HG03354 (cell line): ENCODE results near the gene TGM3.

Experiments used
- ATAC-seq: cut with Tn5 transposase; IDR thresholded peaks from one replicate; pipeline ENCODE4 v1.9.1; 2021; ENCODE audit warnings: mild to moderate bottlenecking; ENCODE audit not compliant: unreplicated experiment, poor library complexity, severe bottlenecking

The TGM3 gene

GRCh38 chr20:2304180-2304579 lies 8.4 kb downstream of the TGM3 start:
- ATAC-seq: no peak

DNA sequence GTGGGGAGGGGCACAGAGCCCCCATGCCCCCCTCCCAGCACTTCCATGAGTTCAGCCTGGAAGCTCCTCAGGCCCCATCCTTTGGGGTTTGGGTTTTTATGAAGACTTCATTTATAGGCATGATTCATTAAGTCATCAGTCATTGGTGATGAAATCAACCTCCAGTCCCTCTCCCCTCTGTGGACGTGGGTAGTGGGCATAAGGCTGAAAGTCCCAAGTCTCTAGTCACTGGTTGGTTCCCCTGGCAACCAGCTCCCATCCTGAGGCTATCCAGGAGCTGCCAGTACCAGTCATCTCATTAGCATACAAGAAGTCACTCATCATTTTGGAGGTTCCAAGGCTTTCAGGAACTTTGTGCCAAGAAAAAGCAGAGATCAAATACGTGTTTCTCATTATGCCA lies 9.2 kb downstream of the TGM3 start:
- ATAC-seq: no peak

DNA sequence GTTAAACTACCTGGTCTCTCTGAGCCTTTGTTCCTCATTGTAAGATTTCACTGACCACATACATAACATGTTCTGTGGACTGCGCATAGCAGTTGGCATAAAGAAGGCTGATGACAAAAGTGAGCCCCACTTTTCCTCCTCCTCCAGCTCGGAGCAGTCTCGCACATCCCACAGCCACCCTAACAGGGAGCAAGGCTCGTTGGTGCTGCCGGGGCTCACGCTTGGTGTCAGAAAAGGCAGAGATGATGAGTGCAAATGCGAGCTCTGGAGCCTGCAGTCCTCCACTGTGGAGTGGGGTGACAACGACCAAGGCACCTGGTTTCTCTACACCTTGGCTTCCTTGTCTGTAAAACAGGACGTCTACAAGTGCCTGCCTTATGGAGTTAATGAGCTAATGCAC lies 9.7 kb downstream of the TGM3 start:
- ATAC-seq: no peak

DNA sequence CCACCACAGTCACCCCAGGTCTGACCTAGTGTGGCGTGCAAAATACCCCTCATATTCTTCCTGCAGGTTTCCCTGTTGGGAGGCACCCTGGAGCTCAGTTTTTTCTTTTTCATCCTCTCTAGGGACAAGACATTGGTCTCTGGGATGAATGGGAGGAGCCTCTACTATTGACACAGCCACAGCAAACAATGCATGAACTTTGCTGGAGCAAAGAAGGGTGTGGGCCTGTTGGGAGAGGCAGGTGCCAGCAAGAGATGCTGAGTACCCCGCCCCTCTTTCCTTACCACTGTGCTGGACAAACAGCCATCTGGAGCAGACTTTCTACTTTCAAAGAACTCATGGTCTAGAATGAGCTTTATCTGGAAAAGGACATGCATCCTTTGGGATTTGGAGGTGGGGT lies 10.1 kb downstream of the TGM3 start:
- no peak for ATAC-seq

GRCh38 chr20:2307136-2307535 lies 11.3 kb downstream of the TGM3 start:
- ATAC-seq: no peak

DNA sequence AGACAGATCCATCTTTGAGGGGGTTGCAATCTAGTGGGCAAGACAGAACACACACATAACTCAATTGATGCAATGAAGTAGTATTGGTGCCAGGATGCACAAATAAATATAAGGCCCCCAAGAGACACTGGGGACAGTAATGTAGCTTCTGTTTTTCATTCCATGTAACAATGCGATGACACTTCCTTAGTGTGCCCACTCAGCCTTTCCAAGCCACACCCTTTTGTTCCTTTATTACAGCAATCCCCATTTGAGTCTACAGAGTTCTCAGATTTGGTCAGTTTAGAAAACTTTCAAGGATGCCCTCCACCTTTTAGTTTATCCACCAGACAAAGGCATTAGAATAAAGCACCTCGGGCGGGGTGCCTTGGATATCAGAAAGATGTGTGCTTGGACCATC lies 15.5 kb downstream of the TGM3 start:
- ATAC-seq: no peak

- ATAC-seq: no peak
Measured at GRCh38 chr20:2312876-2313275, 17.1 kb downstream of the TGM3 start.

DNA sequence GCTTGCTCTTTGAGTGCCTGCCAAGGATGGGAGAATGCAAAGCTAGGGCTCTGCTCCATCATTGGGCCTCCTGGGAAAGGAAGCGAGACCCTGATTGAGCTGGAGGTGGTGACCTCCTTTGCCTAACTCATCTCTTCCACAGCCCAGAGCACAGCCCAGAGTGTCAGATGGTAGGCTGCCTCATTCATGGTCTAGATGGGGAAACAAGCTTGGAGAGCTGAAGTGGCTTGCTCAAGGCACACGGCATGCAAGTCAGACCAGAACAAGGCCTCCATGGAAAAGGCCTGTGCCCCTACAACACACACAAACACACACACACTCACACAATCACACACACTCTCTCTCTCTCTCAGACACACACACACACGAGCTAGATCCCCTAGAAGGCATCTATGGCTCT lies 17.5 kb downstream of the TGM3 start:
- no peak for ATAC-seq

DNA sequence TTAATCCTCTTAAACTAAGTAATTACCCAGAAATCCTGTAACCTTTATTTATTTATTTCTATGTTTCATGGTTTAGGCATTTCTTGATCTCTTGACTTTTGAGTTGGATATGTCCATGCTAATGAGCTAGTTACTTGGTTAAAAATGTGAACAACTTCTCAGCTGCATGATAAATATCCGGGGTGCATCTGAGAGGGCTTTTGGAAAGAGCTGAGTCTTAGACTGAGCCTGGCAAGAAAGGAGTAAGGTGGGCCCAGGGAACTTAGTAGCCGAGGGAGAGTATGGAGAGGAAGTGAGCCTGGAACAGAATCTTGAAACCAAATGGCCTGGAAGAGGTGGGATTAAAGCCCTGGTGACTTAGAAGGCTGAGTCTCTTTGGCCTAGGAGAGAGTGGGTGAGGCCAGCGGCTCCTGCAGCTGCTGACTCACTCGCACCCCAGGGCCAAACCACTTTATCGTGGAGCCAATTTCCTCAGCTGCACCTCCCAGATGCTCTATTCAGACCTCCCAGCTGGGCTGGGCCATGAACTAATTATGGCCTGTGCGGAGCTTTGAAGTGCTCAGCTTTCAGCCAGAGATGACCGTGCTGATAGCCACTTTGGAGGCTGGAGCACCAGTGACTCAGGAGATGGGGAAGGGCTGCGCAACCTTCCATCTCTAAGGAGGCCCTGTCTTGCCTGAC lies 19.1 kb downstream of the TGM3 start:
- ATAC-seq: no peak

- ATAC-seq: no peak
Measured at GRCh38 chr20:2315440-2315778, 19.6 kb downstream of the TGM3 start.

GRCh38 chr20:2316847-2317495 lies 21.2 kb downstream of the TGM3 start:
- no peak for ATAC-seq

DNA sequence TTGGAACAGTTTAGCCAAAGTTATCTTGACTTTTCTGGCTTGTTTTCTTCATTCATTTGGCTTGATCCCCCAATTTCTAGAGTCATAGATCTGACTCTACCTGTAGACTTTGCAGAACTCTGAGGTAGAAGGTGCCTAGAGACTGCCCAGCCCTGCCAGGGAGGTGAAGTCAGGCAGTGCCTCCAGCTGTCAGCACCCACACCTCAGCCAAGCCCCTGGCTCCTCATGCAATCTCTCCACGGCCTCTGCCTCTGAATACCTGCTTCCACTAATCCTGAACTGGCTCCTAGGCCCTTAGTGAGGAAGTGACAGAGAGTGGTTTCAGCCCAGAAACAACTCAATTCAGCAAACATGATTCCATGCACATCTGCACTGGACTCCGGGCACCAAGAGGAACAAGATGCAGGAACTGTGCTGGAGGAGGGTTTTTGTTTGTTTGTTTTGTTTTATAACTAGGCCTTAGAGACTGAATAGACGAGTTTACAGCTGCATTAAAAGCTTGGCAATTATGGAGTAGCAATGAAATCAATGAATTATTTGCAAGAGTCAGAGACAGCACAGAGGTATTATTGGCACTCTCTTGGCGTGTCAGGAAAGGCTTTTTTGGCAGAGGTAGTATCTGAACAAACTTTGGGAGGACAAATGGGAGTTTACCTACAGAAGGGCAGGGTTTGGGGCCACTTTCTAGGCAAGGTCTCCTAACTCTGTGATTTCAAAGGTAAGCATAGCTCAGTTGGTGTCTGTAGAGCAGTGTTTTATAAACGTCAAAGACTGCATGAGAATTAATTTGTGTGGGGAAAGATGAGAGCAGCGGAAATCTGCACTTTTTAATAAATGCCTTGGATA lies 25.2 kb downstream of the TGM3 start:
- ATAC-seq: no peak

DNA sequence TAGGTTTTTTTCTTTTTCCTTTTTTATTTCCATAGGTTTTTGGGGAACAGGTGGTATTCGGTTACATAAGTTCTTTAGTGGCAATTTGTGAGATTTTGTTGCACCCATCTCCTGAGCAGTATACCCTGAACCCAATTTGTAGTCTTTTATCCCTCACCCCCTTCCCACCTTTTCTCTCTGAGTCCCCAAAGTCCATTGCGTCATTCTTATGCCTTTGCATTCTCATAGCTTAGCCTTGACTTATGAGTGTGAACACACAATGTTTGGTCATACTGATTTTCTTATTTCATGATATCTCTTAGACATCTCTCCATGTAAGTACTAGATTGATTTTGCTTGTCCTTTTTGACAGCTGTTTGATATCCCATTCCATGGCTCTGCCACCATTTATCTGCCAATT lies 27.2 kb downstream of the TGM3 start:
- no peak for ATAC-seq

DNA sequence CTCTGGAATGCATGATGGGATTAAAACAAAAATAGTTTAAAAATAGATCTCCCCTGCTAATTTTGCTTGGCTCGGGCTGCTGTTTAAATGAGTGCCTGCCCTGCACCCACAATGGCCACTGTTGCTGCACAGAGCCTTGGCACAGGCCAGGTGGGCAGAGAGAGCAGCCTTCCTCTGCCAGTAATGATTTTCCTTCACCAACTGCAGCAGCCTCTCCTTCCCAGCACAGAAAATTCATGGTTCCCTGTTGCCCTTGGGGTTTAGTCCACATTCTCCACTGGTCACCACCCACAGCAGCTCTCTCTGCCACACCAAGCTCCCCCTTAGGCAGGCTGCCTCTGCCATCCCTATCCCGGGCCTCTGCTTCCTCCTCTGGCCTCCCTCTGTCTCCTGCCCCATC lies 30.2 kb downstream of the TGM3 start:
- ATAC-seq: no peak

GRCh38 chr20:2327620-2328555 lies 32.1 kb downstream of the TGM3 start:
- no peak for ATAC-seq

DNA sequence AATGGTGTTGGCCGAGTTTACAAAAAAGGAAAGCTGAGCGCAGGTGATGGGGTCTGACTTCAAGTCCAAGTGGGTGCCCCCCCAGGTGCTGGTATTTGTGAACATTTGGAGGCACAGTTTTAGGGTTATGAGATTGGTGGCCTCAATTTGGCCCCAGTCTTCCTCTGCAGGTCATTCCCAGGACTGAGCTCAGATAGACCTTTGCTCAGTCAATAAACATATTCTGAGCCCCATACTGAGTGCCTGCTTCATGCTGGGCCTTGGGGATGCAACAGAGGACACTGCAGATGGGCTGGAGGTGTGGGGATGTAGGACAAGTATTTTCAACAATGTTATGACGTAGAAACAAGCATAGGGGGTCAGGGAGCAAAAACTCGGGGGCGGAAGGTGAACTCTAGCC lies 33.5 kb downstream of the TGM3 start:
- no peak for ATAC-seq

DNA sequence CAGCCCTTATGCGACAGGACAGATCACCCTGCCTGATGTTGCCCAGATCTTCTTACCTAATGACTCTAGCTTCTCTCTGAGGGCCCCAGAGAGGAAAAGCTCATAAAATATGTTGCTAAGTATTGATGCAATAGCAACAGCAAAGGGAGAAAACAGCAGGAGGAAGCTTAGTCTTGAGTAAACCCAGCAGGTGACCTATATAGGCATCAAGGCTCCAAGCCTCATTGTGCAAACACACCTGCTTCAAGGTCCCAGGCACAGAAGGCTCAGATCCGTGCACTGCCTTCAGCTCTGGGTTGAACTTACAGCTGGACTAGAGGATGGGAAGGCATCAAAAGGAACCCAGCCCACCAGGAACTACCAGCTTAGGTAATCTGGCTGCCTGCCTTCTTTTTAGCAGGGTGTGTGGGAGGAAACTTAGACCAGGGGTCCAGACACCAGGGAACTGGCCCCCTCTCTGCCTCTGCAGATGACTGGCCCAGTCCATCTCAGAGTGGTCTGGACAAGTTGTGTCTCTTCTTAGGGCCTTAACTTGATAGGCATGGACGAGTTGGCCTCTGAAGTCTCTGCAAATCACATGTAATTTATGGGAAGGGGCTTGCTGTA lies 34.4 kb downstream of the TGM3 start:
- no peak for ATAC-seq

GRCh38 chr20:2331106-2331505 lies 35.3 kb downstream of the TGM3 start:
- ATAC-seq: no peak

DNA sequence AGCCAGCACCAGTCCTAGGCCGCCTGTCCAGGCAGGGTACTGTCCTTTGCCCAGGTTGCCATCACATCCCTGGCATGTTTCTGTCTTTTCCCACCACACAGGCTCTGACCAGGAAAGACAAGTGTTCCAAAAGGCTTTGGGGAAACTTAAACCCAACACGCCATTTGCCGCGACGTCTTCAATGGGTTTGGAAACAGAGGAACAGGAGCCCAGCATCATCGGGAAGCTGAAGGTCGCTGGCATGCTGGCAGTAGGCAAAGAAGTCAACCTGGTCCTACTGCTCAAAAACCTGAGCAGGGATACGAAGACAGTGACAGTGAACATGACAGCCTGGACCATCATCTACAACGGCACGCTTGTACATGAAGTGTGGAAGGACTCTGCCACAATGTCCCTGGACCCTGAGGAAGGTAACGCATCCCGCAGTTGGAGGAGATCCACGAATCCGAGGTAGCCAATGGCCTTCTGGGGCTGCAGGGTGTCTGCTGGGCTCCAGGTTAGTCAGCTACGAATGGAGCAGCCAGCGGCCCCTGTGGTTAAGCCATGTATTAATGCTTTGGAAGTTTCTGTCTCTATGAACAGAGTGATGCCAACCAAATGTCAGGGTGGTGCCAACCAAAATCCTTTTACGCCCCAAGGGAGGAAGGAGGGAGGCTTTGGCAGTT lies 36.2 kb downstream of the TGM3 start:
- no peak for ATAC-seq
